Activated CD4-positive, alpha-beta T cell treated with anti-CD3 and anti-CD28 coated beads for 48 hours (primary cell): ENCODE measurements around the gene KRT35.

Experiments used
- DNase-seq: peaks from one replicate; pipeline ENCODE4 v3.0.0-alpha.2; 2020

KRT35 gene

DNA sequence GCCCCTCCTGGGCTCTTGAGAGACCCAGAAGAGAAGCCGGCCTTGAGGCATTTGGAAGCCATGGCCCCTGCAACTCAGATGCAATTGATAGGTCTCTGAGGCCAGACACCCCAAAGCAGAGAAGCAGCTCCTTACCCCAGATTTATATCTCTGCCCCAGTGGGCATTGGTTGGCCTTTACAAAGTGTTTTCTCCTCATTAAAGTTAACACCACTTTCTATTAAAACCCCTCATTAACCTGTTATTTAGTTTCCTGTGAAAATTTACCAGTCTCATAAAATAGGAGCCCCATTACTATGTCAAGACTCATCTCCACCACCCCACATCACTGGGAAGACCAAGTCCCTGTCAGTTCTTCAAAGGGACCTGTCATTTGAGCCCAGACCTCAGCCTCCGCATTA lies at the start of gene KRT35:
TSS of gene KRT35 (minus strand) at position 116 of the 400 bp plus-strand sequence. CDS start at position 62, 54 bp downstream.
- no peak for DNase-seq

DNA sequence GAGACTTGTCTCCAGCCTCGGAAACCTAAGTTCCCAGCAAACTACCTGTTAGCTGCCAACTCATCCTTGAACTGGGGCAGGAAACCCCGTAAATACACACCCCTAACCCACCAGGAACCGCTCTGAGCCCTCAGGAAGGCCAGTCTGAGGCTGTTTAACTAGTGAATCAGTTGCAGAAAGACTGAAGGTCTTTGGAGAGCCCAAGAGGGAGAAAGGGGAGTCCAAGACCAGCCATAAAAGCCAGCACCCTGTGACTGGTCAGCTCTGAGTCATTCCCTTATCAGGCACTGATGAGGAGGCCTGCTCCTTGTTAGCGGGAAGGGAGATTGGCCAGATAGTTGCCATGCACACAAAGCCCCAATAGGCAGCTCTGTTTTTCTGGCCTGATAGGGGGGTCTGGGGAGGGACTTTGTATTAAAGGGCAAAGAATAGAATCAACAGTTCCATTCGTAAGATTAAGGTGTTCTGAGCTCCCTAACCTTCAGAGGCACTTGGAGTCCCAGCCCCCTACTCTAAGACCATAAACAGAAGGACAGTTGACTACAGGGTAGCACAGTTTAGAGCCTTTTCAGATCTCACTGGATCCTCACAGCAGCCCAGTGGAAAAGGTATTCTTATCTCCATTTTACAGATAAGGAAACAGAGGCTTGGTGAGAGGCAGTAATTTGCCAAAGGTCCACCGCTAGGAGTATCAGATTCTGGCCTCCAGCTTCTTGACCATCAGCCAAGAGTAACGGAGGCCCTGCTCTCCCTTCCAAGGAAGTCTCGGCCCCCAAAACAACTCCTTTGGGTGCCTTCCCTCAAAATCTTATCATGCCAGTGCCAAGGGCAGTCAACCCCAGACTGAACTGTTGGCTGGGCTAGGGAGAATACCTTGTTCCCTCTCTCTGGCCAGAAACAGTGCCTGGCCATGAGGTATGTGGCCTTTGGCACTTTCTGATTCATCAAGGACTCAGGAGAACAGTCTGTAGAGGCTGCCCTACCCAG lies 49.4 kb upstream of the KRT35 start:
- DNase-seq: no peak

- no peak for DNase-seq
These were observed 48.6 kb upstream of the KRT35 start for GRCh38 chr17:41529491-41529915.

DNA sequence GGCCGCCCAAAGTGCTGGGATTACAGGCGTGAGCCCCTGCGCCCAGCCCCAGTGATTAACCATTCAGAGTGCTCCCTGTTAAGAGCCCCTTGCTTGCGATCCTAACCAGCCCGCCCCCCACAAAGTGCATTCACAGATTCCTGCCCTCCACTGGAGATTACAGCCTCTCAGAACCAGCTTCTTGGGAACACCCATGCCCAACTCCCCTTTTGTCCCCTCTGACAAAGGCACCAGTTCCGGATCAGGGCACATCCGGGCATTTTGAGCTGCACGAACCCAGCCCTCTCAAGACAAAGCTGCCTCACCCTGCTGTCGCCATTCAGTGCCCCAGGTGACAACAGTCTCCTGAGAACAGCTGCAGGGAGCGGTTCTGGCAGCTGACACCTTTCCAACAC lies 48.0 kb upstream of the KRT35 start:
- no peak for DNase-seq

DNA sequence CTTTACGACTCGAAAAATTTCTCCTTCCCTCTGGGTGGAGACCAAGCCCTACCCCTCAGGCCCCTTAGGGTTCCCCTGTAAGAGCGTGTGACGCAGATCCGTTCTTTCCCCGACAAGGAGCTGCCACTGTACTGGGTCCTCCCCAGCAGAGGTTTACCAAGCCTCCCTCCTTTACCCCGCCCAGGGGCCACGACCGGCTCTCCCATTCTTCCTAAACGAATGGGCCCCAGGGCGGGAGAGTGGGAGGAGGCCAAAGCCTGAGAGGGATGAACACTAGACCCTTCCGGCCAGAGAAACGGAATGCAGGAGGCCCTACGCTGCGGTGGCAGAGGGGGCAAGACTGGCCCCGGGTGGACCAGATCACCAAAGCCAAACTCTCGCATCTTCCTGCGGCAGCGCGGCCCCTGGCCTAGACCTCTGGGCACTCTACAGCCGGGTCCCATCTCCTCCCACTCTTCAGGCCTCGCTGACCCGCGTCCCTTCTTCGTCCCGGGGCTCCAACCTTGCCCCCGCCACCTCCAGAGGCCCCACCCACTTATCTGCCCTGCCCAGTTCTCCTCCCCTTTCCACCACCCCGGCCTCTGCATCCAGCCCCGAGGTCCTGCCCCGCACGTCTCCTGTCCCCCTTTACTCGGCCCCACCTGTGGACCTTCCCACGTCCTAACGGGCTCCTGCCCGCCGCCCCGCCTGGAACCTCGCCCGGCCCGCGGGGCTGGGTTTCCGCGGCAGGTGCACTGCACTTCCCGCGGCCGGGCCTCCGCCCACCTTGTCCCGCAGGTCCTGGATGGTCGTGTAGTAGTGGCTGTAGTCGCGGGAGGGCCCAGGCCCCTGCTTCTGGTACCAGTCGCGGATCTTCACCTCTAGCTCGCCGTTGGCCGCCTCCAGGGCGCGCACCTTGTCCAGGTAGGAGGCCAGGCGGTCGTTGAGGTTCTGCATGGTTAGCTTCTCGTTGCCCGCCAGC lies 46.4 kb upstream of the KRT35 start:
- DNase-seq: no peak

- DNase-seq: no peak
These were observed 43.3 kb upstream of the KRT35 start for GRCh38 chr17:41524261-41524660.

DNA sequence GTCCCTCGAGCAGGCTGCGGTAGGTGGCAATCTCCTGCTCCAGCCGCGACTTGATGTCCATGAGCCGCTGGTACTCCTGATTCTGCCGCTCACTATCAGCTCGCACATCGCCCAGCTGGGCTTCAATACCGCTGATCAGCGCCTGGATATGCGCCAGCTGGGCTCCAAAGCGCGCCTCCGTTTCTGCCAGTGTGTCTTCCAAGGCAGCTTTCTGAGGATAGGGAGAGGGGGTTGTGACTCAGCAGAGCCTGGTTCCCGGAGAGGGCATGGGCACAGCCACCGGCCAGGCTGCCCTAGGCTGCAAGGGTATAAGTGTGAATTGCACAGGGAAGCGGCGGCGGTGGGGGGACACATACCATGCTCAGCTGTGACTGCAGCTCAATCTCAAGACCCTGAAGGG lies 42.8 kb upstream of the KRT35 start:
- no peak for DNase-seq

- DNase-seq: no peak
These were observed 42.3 kb upstream of the KRT35 start for GRCh38 chr17:41523225-41523593.

DNA sequence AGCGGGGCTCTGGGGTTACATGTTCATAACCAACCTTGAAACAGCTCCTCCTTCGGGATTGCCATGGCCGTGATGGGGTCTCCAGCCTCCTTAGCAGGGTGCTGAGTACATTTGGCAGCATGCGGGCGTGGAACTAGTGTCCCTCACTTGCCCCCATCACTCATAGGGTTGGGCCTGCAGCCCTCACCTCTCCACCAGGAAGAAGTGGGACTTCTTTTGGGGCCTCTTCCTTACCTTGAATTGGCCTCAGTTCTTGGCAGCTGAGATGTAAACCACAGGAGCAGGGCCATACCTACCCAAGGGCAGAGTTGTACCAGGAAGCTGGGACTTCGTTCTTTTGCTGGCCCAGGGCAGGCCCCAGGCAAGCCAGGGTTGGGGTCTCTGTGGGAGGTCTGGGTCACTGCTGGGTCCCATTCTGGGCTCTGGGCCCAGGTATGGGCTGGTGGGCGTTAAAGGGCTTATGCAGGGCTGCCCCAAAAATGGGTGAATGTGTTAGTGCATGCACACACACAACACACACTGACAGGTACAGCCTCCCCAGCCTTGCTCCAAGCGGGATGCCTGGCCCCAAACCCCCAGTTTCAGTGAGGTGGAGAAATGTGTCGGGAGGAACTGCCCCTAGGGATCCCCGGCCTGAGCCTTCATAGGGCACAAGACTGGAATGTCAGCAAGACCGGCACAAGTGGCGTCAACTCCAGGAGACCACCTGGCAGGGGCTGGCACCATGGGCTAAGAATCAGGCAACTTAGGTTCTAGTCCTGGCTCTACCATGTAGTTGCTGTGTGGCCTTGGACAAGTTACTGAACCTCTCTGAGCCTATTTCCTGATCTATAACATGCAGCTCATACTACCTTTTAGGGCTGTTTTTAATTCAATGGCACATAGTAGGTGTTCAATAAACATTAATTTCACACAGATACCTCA lies 41.6 kb upstream of the KRT35 start:
- no peak for DNase-seq

- no peak for DNase-seq
These were observed 40.8 kb upstream of the KRT35 start for GRCh38 chr17:41521574-41522261.

DNA sequence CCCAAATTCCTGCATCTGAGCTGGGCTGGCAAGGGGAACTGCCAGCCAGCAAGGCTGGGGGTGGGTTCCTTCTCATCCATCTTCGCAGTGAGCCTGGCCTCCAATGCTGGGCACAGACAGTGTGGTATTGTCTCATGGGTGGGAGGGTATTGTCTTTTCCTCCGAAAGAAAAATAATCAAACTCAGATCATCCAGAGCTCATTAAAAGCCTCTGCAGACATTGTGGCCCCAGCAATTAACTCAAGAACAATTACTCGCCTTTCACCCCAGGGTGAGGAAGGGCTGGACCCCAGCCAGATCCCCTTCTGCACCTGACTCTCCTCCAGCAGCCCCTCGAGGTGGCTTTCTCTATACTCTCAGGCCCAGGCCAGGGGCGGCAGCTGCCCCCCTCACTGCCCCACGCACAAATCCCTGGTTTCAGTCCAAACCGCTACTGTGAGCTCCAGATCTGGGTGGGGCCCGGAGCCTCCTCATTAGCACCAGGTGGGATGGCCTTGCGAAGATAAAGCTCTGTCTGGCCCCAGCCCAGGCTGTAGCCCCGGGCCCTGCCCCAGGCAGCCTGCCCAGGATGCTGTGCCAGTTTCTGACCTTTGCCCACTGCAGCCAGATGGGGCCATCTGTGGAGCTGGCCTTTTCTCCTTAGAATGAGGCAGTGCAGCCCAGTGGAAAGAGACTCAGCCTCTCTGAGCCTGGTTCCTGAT lies 40.0 kb upstream of the KRT35 start:
- DNase-seq: no peak

- no peak for DNase-seq
These were observed 38.7 kb upstream of the KRT35 start for GRCh38 chr17:41519501-41520224.

- DNase-seq: no peak
These were observed 38.0 kb upstream of the KRT35 start, which contains the start of gene KRT15 for GRCh38 chr17:41518789-41519449. Gene KRT15 (minus strand): TSS chr17:41518890. CDS start chr17:41518827, 63 bp downstream.

GRCh38 chr17:41518031-41518430 lies 37.1 kb upstream of the KRT35 start:
- DNase-seq: no peak

GRCh38 chr17:41516830-41517283 lies 35.9 kb upstream of the KRT35 start:
- no peak for DNase-seq

GRCh38 chr17:41516147-41516829 lies 35.3 kb upstream of the KRT35 start:
- DNase-seq: no peak

- DNase-seq: no peak
These were observed 32.2 kb upstream of the KRT35 start for GRCh38 chr17:41513168-41513547.

GRCh38 chr17:41512546-41513167 lies 31.7 kb upstream of the KRT35 start:
- no peak for DNase-seq
